GM21737 (cell line): ENCODE measurements around the gene KRTAP10-11.

Experiments used
- ATAC-seq: cut with Tn5 transposase; IDR thresholded peaks from one replicate; pipeline ENCODE4 v1.9.1; 2021; ENCODE audit warnings: mild to moderate bottlenecking, moderate library complexity; ENCODE audit not compliant: unreplicated experiment

The KRTAP10-11 gene

DNA sequence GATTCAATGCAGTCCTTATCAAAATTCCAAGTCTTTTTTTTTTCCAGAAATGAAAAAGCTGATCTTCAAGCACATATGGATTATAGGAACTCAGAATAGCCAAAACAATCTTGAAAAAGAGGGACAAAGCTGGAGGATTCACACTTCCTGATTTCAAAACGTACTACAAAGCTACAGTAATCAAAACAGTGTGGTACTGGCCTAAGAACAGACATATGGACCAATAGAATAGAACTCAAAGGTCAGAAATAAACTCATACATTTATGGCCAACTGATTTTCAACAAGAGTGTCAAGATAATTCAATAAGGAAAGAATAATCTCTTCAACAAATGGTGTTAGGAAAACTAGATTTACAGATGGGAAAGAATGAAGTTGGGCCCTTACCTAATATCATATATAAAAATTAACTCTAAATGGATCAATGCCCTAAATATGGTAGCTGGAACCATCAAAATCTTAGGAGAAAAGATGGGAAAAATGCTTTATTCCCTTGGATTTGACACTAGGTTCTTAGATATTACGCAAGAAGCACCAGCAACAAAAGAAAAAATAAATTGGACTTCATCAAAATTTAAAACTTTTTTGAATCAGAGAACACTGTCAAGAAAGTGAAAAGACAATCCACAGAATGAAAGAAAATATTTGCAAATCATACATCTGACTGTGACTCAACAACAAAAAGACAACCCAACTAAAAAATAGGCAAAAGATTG lies 46.7 kb downstream of the KRTAP10-11 start:
- no peak for ATAC-seq

DNA sequence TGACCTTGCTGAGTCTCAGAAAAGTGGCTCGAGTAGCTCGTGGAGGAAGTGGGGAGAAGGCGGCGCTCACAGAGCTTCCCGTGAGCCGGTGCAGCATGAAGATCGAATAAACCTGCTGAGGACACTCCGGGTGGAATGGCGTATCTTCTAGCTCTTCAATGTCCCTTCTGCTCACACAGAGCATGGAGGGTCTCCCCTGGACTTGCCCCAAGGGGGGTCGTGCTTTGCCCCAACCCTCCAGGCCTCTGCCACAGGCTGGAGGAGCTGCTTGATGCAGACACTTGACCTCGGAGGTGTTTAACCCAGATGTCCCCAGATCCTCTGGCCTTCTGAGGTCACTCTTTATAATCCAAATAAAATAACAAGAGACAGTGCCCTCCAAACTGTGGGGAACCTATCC lies 48.6 kb downstream of the KRTAP10-11 start:
- no peak for ATAC-seq

DNA sequence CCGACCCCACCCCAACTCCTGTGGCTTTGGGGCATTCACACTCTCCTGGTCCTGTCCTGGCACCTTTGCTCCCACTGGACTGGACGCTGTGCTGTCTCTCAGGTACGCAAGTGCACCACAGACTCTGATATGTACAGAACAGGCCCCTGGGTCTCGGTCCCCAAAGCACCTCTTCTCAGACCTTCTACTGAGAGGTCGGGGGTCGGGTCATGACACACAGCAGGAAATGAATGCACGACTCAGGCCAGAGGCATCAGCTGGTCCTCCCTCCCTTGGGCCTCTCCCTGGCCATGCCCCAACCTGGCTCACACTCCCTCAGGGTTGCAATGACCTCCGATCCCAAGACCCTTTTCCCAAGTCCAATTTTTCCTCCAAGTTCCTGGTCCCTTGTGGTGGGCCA lies 49.0 kb downstream of the KRTAP10-11 start:
- ATAC-seq = no peak

DNA sequence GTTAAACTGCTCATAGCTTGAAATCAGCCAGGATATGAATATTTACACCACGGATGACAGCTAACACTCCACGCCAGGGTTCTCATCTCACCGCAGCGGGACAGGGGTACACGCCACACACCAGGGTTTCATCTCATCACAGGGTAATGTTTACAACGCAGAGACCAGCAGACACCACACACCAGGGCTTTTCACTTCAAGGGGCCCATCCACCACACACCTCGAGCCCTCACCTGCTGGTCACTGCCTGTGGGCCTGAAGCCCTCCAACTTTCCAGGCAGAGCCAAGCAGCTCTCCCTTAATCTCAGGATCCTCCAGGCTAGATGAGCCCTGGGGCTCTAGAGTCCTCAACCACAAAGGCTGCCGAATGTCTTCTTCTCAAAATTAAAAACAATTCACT lies 49.4 kb downstream of the KRTAP10-11 start:
- ATAC-seq = no peak

DNA sequence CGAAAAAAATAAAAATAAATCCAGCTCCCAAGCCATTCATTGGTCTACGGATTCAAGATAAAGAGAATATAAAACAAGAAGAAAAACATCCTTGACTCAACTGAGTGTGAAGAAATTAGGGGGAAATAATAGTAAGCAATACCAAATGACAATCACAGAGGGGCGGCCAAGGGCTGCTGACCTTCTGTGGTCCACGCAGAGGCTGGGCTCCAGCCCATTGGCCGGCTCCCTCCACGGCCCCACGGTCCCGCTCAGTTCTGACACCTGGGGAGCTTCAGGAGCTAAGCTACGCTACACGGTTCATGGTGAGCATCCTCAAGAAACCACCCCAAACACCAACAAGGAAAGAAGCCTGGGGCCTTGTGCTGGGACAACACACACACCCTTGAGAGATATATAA lies 50.4 kb downstream of the KRTAP10-11 start:
- no peak for ATAC-seq
